Kidney epithelial cell (primary cell): ENCODE measurements around the gene ARHGAP32. TPM values are rescaled to one million over a fixed set of nuclear protein-coding genes. Genes with fewer than 3 reads are reported as not detected.

Source experiments
- DNase-seq: peaks from one replicate; pipeline ENCODE4 v3.0.0-alpha.2; 2010; ENCODE audit warnings: low read depth
- H3K27me3 ChIP-seq: 2 replicates; pipeline ENCODE4 v1.6.0; 2011; ENCODE audit warnings: low read length; ENCODE audit not compliant: control insufficient read depth, insufficient read depth
- H3K36me3 ChIP-seq: 2 replicates; pipeline ENCODE4 v1.5.1; 2011; ENCODE audit warnings: low read length; ENCODE audit not compliant: control insufficient read depth, insufficient read depth
- H3K4me3 ChIP-seq: 2 replicates; pipeline ENCODE4 v1.5.1; 2011; ENCODE audit warnings: low read depth, mild to moderate bottlenecking, control low read depth, low read length
- total RNA-seq: library from RNA; depleted of rRNA; stranded (reverse); fragments of >200 nt; gene quantifications from 2 replicates; pipeline ENCODE4 v1.2.3, GENCODE V29; 2015
- TF ChIP-seq, protein P1 (sequence below): IDR thresholded peaks from 2 replicates; pipeline ENCODE4 v1.5.1; 2011; ENCODE audit warnings: mild to moderate bottlenecking, moderate library complexity, low read length, control low read depth, inconsistent platforms; ENCODE audit not compliant: insufficient read depth, poor library complexity, severe bottlenecking

The ARHGAP32 gene
- total RNA-seq, 1 donor from 2014 or later: 15.4 TPM

DNA sequence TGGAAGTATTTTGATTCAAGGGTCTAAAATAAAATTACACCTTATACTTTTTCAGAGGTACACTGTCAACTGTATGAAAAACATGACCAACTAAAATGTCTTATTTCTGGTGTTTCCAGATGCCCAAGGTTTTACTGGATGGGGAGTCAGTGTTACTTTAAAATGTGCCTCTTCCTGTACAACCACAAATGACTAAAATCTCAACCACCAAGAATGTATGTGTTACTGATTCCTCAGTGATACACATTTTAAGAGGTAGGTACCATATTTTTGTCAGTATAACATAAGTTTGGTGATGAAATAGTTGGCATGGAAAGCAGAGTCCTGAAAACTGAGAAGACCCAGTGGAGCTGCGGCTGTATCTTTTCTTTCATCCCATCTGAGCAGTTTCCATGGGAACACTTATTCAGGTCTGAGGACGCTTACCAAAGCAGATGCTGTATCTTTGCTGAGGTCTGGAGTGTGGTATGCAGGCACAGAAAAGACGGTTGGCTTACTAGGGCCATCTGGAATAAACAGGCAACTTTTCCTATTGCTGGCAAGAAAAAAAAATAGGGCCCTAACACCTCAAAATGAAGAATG is 228.3 kb downstream of the ARHGAP32 start:
- no peak overlapping the region for H3K4me3 ChIP-seq
- DNase-seq: no peak
- H3K36me3 ChIP-seq: no peaks in the 10 kb centered on the region
- H3K27me3 ChIP-seq: no peaks in the 10 kb centered on the region
- TF ChIP-seq, protein P1, sequence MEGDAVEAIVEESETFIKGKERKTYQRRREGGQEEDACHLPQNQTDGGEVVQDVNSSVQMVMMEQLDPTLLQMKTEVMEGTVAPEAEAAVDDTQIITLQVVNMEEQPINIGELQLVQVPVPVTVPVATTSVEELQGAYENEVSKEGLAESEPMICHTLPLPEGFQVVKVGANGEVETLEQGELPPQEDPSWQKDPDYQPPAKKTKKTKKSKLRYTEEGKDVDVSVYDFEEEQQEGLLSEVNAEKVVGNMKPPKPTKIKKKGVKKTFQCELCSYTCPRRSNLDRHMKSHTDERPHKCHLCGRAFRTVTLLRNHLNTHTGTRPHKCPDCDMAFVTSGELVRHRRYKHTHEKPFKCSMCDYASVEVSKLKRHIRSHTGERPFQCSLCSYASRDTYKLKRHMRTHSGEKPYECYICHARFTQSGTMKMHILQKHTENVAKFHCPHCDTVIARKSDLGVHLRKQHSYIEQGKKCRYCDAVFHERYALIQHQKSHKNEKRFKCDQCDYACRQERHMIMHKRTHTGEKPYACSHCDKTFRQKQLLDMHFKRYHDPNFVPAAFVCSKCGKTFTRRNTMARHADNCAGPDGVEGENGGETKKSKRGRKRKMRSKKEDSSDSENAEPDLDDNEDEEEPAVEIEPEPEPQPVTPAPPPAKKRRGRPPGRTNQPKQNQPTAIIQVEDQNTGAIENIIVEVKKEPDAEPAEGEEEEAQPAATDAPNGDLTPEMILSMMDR: no peak

DNA sequence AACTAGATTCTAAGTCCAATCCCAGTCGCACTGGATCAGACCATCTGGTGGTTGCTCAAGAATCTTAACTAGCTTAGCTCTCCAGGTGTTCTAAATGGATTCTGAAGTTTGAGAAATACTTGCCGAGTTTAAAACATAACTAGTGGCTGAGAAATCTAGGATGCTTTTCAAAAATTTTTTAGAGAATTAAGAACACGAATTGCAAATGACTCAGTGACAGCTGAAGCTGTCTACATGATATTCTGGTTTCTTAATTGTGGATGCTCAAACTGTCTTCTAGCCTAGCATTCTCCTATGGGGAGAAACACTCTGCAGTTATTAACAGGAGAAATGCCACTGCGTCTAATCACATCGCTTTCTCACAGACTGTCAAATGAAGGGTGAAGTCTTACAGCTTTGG is 229.2 kb downstream of the ARHGAP32 start:
- H3K27me3 ChIP-seq: no peaks in the 10 kb centered on the region
- H3K4me3 ChIP-seq: no peak overlapping the region
- H3K36me3 ChIP-seq: no peaks in the 10 kb centered on the region
- no peak for DNase-seq
- TF ChIP-seq, protein P1: no peak

DNA sequence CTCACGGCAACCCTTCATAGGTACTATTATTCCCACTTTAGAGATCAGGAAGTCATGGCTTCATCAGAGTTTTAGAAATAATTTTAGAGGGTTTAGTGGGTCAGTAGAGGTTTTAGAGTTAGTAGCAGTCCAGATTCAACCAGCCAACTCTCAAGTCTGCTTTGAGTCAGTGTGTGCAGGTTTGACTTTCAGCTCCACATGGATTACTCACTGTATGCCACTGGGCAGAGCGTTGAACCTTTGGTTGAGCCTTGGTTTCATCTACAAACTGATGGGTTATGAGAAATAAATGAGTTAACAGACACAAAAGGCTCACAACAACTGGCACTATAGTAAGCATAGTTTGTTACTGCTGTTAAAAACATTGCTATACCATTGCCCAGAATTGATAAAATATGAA is 230.5 kb downstream of the ARHGAP32 start:
- no peaks in the 10 kb centered on the region for H3K27me3 ChIP-seq
- no peaks in the 10 kb centered on the region for H3K36me3 ChIP-seq
- DNase-seq: no peak
- H3K4me3 ChIP-seq: no peak overlapping the region
- TF ChIP-seq, protein P1: no peak

DNA sequence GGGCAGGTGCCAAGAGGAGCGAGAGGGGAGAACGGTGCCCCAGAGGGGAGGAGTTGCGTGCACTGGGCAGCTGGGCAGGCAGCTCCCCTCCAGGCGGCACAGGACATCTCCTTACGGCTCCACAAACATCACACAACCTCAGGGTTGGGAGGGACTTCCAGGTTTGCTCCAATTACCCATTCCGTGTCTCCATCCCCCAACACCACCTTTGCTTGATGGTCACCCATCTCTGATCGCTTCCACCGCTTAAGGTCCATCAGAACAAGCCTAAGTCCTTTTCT is 235.0 kb downstream of the ARHGAP32 start:
- TF ChIP-seq, protein P1: no peak
- Histone ChIP-seq H3K4me3 (no peak overlapping the region), H3K36me3 (no peaks in the 10 kb centered on the region), H3K27me3 (no peaks in the 10 kb centered on the region)
- DNase-seq: no peak

DNA sequence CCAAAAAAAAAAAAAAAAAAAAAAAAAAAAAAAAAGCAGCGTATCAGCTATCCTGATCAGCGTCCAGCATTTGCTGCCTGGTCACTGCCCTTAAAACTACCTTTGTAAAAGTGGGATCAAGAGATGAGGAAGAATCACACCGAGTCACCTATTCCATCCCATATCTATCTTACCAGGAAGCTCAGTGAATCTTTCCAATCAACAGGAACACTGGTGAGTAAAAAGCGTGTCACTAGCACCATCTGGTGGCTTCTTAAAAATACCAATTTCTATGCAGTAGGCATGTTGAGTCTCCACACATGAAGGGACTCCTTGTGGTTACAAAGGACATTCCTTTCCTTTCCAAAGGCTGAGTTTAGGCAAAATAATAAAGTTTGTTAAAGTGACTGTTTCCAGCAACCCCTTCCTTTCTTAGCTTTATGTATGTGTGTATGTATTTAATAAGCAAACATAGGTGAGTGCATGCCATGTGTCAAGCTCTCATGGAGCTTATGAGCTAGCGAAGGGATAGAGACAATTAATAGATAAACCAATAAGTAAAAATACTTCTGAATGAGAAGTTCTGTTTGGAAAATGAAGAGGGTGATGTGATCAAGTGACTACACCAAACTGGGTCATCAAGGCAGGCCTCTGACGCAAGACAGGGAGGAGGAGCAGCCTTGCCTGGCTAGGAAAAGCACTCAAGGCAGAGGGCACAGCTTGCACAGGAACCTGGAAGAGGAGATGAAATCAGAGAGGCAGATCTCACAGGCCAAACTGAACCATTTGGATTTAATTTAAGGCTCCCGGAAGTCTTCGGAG is 235.5 kb downstream of the ARHGAP32 start:
- Histone ChIP-seq H3K27me3 (no peaks in the 10 kb centered on the region), H3K36me3 (no peaks in the 10 kb centered on the region), H3K4me3 (no peak overlapping the region)
- no peak for DNase-seq
- TF ChIP-seq, protein P1: peak; percentile 62

DNA sequence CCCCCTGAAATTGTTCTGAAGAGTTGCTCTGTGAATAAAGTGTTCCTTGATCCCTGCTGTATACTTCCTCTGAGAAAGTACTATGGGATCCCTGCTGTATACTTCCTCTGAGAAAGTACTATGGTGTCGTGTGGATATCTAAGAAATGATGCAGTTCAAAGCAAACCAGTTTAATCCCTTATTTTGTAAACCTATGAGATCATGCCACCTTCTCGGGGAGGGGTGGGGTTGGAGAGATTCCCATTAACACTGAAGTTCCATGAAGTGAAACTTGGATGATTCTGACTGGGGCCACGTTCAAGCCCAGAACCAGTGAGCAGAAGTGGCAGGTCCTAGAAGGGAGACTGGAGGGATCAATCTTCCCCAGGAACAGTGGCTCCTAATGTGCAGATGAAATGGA is 236.5 kb downstream of the ARHGAP32 start:
- Histone ChIP-seq H3K4me3 (no peak overlapping the region), H3K36me3 (no peaks in the 10 kb centered on the region), H3K27me3 (no peaks in the 10 kb centered on the region)
- TF ChIP-seq, protein P1: no peak
- DNase-seq: no peak
